HG02852 (cell line): ENCODE results near the gene FOXD1.
A peak's percentile ranks its signal among the peaks of the same experiment; 100 is the strongest.
"Not testable (repeated sequence)": the region's sequence is repeated elsewhere in the genome, so short reads cannot be mapped to it uniquely, and the experiment has no call there.

Source experiments
- ATAC-seq: cut with Tn5 transposase; IDR thresholded peaks from one replicate; pipeline ENCODE4 v1.9.1; 2021; ENCODE audit warnings: mild to moderate bottlenecking, moderate library complexity; ENCODE audit not compliant: unreplicated experiment

Gene FOXD1

DNA sequence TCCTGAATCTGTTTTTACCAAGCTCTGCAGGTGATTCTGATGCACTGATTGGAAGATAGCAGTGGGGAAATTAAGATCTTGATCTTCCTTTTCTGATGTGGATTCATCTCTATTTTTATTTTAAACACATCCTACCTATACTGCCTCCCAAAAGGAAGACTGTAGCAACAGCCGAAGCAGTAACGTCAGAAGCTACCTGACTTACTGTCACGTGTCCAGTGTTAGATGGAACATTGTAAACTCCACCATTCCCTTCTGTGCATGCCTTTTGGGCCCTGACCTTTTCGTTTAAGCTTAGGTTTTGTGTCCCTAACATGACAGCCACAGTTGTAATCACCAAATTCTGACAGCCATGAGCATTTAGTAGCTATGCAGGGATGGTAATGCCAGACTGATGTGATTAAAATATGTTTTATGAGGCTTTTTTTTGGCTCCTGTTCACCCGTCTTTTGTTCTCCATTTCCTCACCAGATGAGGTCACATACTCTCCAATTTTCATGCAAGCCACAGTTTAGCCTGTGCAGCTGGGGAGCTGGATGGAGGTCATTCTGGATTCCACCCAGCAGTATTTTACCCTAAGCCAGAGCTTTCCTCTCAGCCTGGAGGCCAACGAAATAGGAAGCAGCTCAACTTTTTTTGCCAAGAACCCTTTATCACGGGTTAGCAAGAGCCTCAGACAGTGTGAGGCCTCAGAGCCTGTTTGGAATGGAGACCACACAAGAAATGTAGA, 15.6 kb upstream of the FOXD1 start:
- ATAC-seq = no peak

DNA sequence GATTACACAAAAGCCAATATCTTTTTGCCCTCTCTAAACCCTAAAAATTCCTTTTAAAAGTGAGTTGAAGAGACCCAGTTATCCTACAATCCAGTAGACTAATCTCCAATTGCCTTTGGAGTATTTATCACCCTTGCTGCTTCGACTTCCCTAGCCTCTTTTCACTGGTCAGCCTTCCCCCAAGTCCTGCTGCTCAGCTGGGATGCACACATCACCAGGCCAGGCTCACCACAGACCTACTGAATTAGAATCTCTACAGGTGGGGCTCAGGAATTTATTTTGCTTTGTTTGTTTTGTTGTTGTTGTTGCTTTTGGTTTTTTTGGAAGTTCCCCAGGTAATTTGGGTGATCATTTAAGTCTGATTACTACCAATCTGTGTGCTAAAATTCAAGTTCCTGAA, 11.6 kb upstream of the FOXD1 start:
- ATAC-seq = no peak

DNA sequence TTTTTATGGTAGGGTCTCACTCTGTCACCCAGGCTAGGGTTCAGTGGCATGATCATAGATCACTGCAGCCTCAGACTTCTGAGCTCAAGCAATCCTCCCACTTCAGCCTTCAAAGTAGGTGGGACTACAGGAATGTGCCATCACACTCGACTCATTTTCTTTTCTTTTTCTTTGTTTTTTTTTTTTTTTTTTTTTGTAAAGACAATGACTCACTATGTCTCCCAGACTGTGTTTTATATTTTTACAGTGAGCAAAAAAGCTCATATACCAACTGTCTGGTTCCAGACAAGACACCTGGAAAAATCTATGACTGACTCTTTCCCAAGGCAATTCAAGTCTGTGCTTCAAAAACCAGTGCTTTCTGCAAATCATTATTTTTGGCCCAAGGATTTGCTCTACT, 10.8 kb upstream of the FOXD1 start:
- no peak for ATAC-seq

DNA sequence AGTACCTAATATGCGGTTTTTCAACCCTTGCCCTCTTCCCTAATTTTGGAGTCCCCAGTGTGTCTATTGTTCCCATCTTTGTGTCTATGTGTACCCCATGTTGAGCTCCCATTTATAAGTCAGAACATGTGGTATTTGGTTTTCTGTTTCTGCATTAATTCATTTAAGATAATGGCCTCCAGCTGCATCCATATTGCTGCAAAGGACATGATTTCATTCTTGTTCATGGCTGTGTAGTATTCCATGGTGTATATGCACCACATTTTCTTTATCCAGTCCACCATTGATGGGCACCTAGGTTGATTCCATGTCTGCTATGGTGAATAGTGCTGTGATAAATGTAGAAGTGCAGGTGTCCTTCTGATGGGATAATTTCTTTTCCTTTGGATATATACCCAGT, 7.9 kb upstream of the FOXD1 start:
- ATAC-seq = not testable (repeated sequence)

DNA sequence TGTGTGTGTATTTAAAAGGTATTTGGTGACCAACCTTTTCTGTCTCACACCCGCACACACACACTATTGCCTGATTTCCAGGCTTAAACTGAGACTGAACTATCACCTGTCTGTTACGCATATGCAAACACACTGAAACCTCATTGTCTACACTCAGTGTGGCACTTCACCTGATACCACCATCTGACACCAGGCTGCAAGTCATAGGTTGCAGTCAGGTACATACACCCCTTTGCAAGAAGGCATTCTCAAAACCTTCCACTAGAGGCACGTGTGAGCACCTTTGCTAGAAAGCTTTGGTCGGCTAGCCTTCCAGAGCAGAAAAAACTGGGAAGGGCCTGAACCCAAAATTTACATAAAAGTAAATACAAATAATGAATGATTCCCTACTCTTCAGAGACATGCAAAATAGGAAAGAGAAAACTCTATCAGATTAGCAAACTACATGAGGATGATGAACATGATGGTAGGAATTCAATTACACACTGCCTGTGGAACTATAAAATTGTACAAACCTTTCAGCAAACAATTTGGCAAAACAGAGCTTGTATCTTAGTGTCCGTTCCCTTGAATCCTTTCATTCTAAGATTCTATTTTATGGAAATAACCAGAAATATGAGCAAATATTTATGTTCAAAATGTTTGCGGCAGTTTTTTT, 5.9 kb upstream of the FOXD1 start:
- ATAC-seq = peak; percentile 80

DNA sequence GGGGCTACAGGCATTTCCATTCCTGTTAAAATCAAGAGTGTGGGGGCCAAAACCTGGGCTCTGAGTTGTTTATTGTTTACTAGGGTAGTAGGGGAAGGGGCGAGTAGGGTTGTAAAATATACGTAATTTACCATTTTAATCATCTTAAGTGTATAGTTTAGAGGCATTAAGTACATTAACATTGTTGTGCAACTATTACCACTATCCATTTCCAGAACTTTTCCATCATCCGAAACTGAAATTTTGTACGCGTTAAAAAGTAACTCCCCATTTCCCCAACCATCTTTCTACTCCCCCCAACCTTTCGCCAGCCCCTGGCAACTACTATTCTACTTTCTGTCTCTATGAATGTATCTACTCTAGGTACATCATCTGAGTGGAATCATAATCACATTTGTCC, 3.6 kb upstream of the FOXD1 start:
- no peak for ATAC-seq

DNA sequence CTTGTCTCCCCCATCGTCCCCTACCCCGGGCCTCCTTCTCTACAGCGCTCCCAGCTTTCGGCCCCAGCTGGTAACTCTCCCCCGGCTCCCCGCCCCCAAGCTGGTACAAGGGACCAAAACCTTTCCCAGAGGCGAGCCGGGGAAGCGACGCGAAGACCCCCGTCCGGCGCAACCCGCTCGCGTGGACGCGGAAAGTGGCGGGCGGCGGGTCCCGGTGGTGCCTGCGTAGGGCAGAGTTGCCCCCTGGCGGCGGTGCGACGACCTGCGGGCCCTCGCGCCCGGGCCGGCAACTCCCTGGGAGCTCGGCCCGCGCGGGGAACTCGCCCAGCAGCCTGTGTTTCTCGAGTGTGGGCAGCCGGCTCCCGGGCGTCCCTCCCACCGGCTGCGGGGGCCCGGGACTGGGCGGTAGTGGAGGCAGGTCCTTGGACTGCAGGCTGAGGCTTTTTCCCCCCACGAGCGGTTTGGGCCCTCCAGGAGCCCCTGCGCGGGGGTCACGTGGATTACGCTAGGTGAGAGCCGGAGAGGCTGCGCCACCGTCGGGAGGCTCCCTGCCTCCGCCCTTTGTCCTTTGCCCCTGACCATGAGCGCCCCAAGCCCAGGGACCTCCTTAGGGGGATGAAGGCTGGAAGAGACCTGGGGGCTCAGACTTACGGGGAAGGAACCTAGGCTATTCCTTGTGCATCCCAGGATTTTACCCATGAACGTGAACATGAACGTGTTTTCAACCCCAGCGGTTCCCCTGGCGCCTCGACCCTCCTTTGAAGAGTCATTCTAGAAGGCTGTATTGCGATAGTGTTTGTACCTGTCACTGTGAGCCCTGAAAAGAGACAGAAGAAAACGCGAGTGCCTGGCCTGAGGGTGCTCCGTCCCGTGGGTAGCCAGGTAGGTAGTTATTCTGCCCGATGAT, 2.9 kb upstream of the FOXD1 start:
- ATAC-seq = no peak

DNA sequence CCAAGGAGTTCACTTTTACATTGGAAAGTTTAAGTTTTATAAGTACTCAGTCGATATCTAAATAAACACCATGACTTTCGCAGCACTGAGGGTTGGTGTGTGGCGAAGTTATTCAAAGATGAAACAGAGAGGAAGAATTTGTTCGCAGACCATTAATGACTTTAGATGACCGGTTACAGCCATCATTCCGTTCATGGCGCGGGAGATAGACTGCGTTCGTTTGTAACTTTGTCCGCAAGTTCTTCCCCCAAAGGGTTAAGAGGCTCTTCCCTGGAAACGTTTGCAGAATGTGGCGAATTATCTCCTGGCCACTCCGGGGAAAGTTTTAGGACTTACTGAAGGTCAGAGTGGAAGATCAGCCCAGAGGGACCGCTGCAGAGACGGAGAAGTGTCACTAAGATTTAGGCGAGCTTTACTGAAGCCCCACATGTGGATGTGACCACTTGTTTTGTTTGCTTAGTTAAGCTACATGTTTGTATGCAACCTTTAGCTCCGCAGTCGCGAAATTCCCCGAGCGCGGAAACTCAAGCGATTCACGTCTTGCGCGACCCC, 2.2 kb upstream of the FOXD1 start:
- ATAC-seq = no peak

DNA sequence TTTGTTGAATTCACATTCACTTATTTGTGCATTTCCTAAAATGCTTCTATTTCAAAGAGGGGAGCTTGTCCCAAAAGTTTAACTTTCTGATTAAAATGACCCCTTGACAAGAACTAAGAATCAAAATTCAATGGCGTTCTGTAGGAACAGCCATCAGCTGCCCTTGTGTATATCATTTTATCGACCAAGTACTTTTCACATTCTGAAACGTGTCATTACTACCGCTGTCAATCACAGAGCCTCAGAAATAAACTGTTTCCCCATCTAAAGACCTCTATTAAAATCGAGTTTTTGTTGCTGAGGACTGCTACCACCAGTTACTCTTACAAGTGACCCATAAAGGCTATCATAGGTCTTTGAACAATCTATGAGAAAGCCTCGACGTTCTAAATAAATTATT, 1.6 kb upstream of the FOXD1 start:
- no peak for ATAC-seq

DNA sequence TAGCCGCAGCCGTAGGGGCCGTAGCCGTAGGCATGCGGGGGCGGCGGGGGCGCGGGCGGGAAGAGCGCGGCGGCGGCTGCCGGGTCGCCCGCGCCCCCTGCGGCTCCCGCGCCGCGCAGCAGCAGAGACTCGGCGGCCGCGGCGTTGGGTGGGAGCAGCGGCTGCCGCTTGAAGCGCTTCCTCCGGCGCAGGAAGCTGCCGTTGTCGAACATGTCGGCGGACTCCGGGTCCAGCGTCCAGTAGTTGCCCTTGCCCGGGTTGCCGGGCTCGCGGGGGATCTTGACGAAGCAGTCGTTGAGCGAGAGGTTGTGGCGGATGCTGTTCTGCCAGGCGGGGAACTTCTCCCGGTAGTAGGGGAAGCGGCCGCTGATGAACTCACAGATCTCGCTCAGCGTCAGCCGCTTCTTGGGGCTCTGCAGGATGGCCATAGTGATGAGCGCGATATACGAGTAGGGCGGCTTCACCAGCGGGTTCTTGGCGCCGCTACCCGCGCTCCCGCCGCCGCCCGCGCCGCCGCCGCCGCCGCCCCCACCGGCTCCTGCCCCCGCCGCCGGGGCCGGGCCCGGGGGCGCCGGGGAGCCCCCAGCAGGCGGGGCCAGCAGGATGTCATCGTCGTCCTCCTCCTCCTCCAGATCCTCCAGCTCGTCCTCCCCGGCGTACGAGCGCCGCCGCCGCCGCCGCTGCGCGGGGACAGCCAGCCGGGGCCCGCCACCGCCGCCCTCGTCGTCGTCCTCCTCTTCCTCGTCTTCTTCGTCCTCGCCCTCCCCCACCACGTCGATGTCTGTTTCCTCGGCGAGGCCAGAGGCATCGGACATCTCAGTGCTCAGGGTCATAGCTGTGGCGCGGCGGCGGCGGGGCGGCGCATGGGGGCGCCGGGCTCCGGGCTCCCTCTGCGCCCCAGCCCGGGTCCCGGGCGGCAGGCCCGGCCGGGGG, 781 bp downstream of the FOXD1 start:
- peak; percentile 37 for ATAC-seq

DNA sequence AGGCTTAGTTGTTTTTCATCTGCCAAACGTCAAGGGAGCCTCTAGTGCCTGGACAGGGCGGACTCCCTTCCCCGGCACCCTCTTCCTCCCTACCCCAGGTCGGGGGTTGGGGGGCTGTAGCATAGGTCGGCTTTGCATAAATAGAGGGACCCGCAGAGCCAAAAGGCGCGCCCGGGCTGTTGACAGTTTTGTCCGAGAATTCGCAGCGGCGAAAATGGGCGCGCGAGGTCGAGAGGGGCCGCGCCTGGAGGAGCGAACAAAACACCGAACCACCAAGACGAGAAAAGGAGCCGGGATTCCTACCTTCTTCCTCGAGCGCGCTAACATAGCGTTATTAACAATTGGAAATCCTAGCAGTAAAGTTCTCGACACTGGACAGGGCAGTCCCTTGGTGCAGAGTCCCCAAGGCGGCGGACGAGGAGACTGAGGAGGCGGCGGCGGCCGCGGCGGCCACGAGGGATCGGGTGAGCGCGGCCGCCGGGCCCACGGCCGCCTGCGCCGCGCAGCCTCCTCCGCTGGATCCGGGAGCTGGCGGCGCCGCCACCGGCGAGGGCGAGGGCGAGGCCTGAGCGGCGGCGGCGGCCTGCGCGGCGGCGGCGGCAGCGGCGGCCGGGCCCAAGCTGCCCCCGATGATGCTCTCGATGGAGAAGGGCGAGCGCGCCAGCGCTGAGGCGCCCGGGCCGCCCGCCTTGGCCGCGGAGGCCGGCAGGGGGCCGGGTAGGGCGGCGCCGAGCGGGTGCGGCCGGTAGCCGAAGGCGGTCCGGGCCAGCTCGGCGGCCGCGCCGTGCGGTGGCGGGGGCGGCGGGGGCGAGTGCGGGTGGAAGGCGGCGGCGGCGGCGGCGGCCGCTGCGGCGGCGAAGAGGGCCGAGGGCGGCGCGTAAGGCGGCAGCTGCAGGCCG, 1.7 kb downstream of the FOXD1 start:
- ATAC-seq = peak; percentile 30

DNA sequence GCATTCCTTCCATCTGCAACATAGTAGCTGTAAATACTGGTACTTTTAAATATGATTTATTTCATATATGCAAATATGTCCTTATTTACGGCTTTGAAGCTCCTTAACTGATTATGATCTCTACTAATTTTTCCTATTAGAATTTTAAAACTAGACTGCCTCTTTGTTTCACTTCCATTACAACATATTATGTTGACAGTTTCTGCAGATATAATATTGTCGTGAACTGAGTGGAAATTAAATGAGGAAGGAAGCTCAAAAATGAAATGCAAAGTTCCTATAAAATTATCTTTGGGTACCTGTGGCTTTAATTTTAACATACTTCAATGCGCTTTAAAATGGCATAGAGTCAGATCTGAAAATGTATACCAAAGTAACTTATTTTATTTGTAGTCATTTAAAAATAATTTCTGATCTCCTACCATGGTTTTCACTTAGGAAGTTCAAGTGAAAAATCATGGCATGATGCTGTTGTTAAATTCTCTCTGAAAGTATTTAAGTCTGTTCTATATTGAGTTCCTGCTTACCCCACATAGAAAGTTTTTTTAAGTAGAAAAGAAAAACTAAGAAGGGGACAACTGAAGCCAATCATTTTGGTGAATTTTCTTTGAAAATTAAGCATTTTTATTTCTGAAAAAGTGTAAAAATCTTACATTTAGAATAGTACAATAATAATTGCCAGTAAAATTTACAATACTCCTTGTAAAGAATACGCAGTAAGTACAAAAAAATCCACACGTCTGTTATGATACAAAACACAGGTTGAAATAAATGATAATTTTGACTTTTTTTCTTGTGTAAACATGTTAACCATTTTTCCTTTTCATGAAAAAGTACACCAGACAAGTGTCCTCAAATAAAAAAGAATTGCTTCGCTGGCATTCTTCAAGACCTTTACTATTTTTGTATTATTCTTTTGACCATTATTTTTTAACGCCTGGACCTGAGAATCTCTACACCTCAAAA, 2.6 kb downstream of the FOXD1 start:
- no peak for ATAC-seq

DNA sequence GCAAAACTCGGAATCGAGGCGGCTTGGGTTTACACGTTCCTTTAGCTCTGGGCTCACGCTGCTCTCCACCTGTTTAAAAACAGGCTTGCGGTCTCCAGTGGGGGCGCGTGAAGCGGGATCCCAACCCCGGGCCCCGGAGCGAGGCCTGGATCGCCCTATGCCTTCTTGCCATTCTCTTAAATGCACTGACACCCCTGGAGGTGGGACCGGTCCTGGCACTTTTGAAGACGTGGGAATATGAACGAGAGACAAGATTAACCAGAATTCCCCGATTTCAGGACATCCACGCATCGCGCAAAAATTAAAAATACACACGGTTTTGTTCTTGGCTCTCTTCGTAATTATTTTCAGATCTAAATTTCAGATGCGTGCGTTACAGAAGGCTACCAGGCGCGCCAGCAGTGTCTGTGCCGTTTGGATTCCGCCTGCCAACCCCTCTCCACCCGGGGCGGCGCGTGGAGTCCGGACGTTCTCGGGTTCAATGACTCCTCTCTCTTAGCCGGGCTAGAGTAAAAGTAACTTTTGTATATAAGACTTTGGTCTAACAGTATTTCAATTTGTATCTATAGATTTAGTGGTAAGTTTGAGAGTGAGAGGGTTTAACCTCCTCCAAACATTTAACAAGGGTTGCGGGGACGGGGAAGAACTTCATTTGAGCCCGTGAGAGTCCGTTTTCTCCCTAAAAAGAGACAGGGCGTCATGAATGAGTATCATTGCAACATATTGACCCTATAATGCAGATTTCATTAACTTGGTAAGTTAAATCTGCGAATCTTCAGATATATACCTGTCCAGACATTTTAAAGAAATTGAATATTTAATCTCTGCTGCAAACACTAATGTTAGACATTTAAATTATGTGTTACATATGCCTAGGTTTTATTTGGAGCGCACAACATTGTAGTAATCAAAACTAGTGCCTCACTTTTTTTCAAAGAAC, 3.8 kb downstream of the FOXD1 start:
- ATAC-seq = no peak

DNA sequence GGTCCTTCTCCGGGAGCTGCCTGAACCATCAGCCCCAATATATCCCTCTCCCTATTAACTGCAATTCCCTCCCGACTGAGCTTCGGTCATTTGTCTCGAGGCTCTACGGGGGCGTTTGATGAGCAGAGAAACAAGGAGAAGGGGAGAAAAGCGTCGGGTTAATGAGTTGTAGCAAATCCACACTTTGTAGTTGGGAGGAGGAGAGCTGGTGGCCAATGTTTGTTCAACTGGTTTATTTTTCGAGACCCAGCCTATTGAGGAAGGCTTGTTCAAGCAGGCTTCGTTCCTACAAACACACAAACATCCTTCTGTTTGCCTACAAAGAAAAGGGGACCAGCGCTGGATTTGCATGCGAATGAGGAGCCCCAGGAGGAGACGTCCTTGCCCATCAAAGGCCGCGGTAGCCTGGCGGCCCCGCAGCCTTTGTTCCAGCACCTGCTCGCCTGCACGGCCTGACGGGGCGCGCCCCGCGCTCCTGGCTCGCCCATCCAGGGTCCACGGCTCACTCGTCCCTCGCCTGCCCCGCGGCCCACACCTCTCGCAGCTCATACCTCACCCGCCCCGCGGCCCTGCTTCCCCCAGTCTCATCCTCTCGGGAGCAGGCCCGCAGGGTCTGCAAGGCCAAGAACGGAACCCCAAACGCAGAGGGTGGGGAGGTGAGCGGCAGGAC, 4.6 kb downstream of the FOXD1 start:
- ATAC-seq = no peak

DNA sequence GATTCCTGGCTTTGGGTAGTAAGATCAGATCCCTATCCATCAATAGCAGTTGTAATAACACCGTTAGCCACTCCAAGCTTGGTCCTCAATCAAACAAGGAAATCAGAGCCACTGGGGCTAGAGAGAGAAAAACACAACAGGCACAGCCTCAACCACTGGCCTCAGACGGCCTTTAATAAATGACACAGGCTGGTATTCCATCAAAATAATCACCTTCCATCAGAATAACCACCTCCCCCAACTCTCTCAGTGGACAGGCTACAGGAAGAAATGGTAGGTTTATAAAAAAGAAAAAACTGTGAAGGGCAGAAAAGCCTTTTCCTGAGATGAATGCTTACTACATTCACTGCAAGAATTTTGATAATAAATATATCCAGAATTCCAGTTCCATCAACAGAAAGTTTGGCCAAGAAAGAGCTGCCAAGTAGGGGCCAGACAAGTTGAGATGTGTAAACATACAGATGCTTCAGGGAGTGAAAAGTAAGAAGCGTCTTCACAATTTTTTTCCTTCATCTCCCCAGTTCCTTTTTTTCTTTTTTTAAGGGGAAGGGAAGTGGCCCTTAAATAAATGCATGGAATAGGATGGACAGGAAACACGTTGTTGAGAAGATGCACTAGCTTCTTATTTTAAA, 5.5 kb downstream of the FOXD1 start:
- ATAC-seq = no peak

DNA sequence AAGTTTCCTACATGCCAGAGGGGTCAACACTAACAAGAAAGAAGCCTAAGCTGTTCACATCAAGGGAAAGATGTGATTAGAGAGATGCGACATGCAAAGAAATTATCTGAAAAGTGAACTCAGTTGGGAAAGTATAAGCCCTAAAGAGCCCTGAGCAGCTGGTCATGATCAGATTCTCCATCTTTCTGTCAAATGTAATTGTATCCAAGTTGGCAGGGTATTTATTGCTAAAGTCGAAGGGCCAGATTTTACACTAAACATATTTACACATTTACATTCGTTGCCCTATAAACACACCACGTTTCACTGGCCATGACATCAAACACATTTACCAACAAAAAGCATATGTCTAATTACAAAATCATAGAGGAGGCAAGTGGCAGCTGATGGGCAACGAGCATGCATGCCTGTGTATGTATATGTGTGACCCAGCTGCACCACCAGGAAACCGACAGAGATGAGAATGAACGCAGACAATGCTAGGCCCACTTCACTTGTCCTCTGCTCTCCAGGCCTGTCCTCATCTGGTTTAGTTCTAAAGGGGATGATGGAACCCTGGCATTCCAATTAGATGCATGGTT, 6.3 kb downstream of the FOXD1 start:
- no peak for ATAC-seq
